ENCODE data around the gene TMEM272.

- no peak for TF ChIP-seq SIN3A (IDR thresholded peaks at IDR 0.05; ENCODE audit: low read depth)
- TF ChIP-seq ELF1 (IDR thresholded peaks at IDR 0.05; ENCODE audit: borderline replicate concordance, low read depth): no peak
- no peak for TF ChIP-seq SP1 (IDR thresholded peaks at IDR 0.05; ENCODE audit: low read depth)
- TF ChIP-seq POLR2A (IDR thresholded peaks at IDR 0.05; ENCODE audit: borderline replicate concordance, extremely low read depth, insufficient read depth, insufficient read length): no peak
- no peak for TF ChIP-seq ZFX (IDR thresholded peaks at IDR 0.05)
- no peak for TF ChIP-seq POLR2AphosphoS5 (IDR thresholded peaks at IDR 0.05; ENCODE audit: low read depth, low read length)
- TF ChIP-seq CTCF (IDR thresholded peaks at IDR 0.05 in 2 of 3, conservative IDR thresholded peaks at IDR 0.05 in 1 of 3; ENCODE audit: borderline replicate concordance in 1 of 3, insufficient read depth in 1 of 3, low read depth in 2 of 3, low read length in 2 of 3): no peak
Observed at GRCh38 chr13:51805925-51806324, 39.1 kb downstream of the TMEM272 start.
